Spinal cord (tissue), 10 donors: ENCODE measurements around the gene LRRFIP1. TPM values are rescaled to one million over a fixed set of nuclear protein-coding genes. Genes with fewer than 3 reads are reported as not detected.
"Not testable (repeated sequence)": the region's sequence is repeated elsewhere in the genome, so short reads cannot be mapped to it uniquely, and the experiment has no call there.

Experiments
- DNase-seq, 6 donors: peaks; one replicate each; pipeline versions ENCODE4 v3.0.0 to v3.0.0-alpha.2; 2013 to 2015; ENCODE audit warnings: low spot score in 6 of 6, low read depth in 4 of 6
- H3K27ac ChIP-seq: one replicate; pipeline ENCODE4 v1.5.1; 2013; ENCODE audit warnings: low read depth, low read length, control low read depth
- H3K27me3 ChIP-seq: one replicate; pipeline ENCODE4 v1.6.1; 2013; ENCODE audit warnings: low read length; ENCODE audit not compliant: control insufficient read depth, insufficient read depth
- H3K36me3 ChIP-seq: one replicate; pipeline ENCODE4 v1.6.1; 2013; ENCODE audit warnings: low read length; ENCODE audit not compliant: control insufficient read depth, insufficient read depth
- H3K4me1 ChIP-seq: one replicate; pipeline ENCODE4 v1.6.1; 2013; ENCODE audit warnings: low read length; ENCODE audit not compliant: control insufficient read depth, insufficient read depth
- H3K4me3 ChIP-seq: one replicate; pipeline ENCODE4 v1.5.1; 2013; ENCODE audit warnings: low read depth, low read length, control low read depth
- H3K9me3 ChIP-seq: one replicate; pipeline ENCODE4 v1.6.1; 2013; ENCODE audit warnings: low read length; ENCODE audit not compliant: control insufficient read depth, insufficient read depth
- WGBS: methylation state at CpG from one replicate; pipeline ENCODE4 v1.1.5; 2013; ENCODE audit warnings: missing lambda C conversion rate; ENCODE audit not compliant: insufficient coverage; 5-methylcytosine and 5-hydroxymethylcytosine counted together
- polyA plus RNA-seq, 2 donors: library from polyadenylated mRNA; unstranded; fragments of 120-200 nt; gene quantifications; one replicate each; pipeline ENCODE4 v1.2.1, GENCODE V29; 2013; ENCODE audit not compliant: insufficient read length in 2 of 2
- total RNA-seq, 2 donors: library from RNA; depleted of rRNA in 1 of 2; stranded (reverse); fragments of 120-200 nt in 1 of 2; fragments of >200 nt in 1 of 2; gene quantifications; one replicate each; pipeline versions ENCODE4 v1.2.3 to v1.2.4, GENCODE V29; 2013 to 2014
- donor health status: healthy.

Gene LRRFIP1
- total and polyA plus RNA-seq, 4 donors = 36.5 to 56.1 (median 55.2) TPM

DNA sequence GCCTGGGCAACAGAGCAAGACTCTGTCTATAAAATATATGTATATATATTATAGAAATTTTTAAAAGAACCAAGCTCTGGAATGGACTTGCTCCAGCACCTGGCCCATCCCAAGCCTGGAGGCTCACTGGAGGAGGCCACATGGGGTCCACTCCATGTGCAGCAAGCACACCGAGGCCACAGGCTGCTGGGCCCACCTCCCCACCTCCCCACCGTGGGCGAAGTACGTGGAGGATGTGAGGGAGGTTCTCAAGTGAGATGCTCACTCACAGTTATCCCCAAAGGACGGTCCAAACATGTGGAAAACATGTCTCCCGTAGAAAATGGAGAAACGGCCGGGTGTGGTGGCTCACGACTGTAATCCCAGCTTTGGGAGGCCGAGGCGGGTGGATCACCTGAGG, 23.0 kb upstream of the LRRFIP1 start:
- Histone ChIP-seq H3K4me1 (peaks cover 11% of the 10 kb centered on the region), H3K9me3 (no peaks in the 10 kb centered on the region), H3K27ac (no peak overlapping the region), H3K27me3 (no peaks in the 10 kb centered on the region), H3K36me3 (no peaks in the 10 kb centered on the region), H3K4me3 (no peak overlapping the region)
- no peak for DNase-seq
- 94% methylated on average over 7 of the region's 11 CpGs for WGBS

- H3K4me1 ChIP-seq = peaks cover 8% of the 10 kb centered on the region
- H3K27ac ChIP-seq = no peak overlapping the region
- no peak overlapping the region for H3K4me3 ChIP-seq
- 75% methylated on average over 7 of the region's 9 CpGs for WGBS
- H3K27me3 ChIP-seq = no peaks in the 10 kb centered on the region
- no peaks in the 10 kb centered on the region for H3K36me3 ChIP-seq
- no peak for DNase-seq
- H3K9me3 ChIP-seq = no peaks in the 10 kb centered on the region
These were observed 22.4 kb upstream of the LRRFIP1 start for GRCh38 chr2:237604960-237605359.

GRCh38 chr2:237606522-237606921, 20.9 kb upstream of the LRRFIP1 start:
- H3K27me3 ChIP-seq, H3K36me3 ChIP-seq, DNase-seq, H3K9me3 ChIP-seq, H3K4me3 ChIP-seq, H3K4me1 ChIP-seq, H3K27ac ChIP-seq: not testable (repeated sequence)
- WGBS = 90% methylated on average over 4 of the region's 4 CpGs

DNA sequence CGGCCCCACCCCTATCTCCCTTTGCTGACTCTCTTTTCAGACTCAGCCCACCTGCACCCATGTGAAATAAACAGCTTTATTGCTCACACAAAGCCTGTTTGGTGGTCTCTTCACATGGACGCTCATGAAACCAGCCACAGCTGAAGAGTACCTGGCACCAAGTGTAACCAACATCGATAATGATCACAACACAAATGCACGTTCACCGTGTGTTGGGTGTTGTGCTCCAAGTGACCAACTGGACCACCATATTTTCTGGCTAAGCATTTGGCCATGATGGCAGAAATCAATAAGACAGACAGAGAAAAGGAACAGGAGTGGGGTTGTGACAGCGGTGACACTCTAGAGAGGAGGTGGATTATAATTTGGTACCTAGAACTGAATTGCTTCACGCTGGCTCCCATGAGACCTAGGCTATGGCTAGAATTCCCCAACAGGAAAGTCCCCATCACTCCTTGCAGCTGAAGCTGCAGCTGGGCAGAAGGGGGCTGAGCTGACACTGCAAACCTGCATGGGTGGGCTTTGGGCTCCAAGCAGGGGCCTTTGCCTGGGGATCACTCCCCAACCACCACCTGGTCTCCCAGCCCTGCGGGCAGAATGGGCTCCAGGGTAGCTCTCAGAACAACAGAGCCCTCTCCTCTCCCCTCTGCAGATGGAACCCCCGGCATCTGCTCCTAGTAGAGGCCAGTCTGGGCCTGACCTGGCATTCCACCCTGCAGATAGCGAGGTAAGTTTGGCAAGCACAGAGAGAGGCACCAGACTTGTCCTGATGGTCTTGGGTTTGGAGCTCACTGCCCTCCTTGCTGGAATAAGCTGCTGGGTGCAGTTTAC, 14.6 kb upstream of the LRRFIP1 start:
- Histone ChIP-seq H3K27ac (no peak overlapping the region), H3K4me3 (no peak overlapping the region), H3K9me3 (no peaks in the 10 kb centered on the region), H3K27me3 (no peaks in the 10 kb centered on the region), H3K4me1 (peaks cover 6% of the 10 kb centered on the region), H3K36me3 (no peaks in the 10 kb centered on the region)
- no peak for DNase-seq
- 90% methylated on average over 9 of the region's 10 CpGs for WGBS

DNA sequence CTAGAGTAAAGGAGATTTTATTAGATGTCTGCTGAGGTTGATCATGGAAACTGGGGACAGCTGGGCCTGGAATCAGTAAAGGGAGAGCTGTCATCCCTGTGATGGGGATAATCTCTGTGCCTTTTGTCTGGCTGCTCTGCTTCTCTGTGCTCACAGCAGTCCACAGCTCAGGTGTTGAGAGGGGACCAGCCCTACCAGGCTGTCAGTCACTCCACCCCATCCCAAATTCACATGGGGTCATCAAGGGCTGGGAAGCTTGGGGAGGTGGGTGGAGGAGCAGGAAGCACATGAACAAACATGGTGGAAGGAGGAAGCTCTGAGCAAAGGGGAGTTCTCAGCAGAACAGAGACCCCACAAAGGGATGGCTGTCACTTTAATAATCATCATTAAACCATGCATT, 13.7 kb upstream of the LRRFIP1 start:
- no peak for DNase-seq
- no peaks in the 10 kb centered on the region for H3K9me3 ChIP-seq
- H3K36me3 ChIP-seq = no peaks in the 10 kb centered on the region
- H3K4me3 ChIP-seq = no peak overlapping the region
- peaks cover 6% of the 10 kb centered on the region for H3K4me1 ChIP-seq
- H3K27ac ChIP-seq = no peak overlapping the region
- no peaks in the 10 kb centered on the region for H3K27me3 ChIP-seq

DNA sequence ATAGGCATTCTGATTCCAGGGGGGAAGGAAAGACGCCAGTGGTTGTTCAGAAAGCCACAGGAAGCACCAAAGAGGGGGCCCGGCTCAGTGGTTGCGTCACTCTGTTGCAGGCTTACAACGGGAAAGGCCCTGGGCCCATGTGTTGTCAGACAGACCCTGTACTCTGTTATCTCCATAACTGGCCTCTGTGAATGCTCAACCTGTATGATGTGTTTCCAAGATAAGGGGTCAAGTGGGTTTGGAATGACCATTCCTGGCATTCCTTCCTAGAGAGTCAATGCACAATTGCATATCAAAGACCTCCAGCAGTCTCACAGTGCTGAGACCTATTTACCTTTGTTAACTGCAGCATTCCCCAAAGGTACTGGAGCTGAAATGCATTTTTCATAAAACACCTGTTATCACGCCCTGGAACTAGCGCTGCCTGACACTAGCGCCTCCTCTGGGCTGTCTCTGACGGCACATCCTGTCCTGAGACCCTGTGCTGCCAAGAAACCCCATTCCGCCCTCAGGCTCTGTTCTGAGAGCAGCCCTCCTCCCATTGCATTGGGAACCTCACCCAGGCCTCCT, 13.2 kb upstream of the LRRFIP1 start:
- Histone ChIP-seq H3K27me3 (no peaks in the 10 kb centered on the region), H3K9me3 (no peaks in the 10 kb centered on the region), H3K36me3 (no peaks in the 10 kb centered on the region), H3K4me3 (no peak overlapping the region), H3K4me1 (peaks cover 6% of the 10 kb centered on the region), H3K27ac (no peak overlapping the region)
- WGBS = 52% methylated on average over 9 of the region's 9 CpGs
- no peak for DNase-seq

GRCh38 chr2:237615631-237616249, 11.6 kb upstream of the LRRFIP1 start:
- Histone ChIP-seq H3K4me1 (peaks cover 6% of the 10 kb centered on the region), H3K27ac (peak overlapping the region; percentile 15), H3K27me3 (no peaks in the 10 kb centered on the region), H3K36me3 (no peaks in the 10 kb centered on the region), H3K9me3 (no peaks in the 10 kb centered on the region), H3K4me3 (no peak overlapping the region)
- DNase-seq = no peak
- WGBS = 77% methylated on average over 4 of the region's 4 CpGs

GRCh38 chr2:237616373-237616733, 11.0 kb upstream of the LRRFIP1 start:
- H3K4me3 ChIP-seq = no peak overlapping the region
- peak overlapping the region; percentile 15 for H3K27ac ChIP-seq
- WGBS = 79% methylated on average over 2 of the region's 3 CpGs
- DNase-seq = no peak
- no peaks in the 10 kb centered on the region for H3K36me3 ChIP-seq
- no peaks in the 10 kb centered on the region for H3K9me3 ChIP-seq
- no peaks in the 10 kb centered on the region for H3K27me3 ChIP-seq
- H3K4me1 ChIP-seq = peaks cover 6% of the 10 kb centered on the region

- no peaks in the 10 kb centered on the region for H3K9me3 ChIP-seq
- peaks cover 6% of the 10 kb centered on the region for H3K4me1 ChIP-seq
- 76% methylated on average over 5 of the region's 15 CpGs for WGBS
These were observed 10.4 kb upstream of the LRRFIP1 start for GRCh38 chr2:237616734-237617586.

More at GRCh38 chr2:237616734-237617586, 10.4 kb upstream of the LRRFIP1 start:
- Histone ChIP-seq H3K27ac (no peak overlapping the region), H3K36me3 (no peaks in the 10 kb centered on the region), H3K4me3 (no peak overlapping the region), H3K27me3 (no peaks in the 10 kb centered on the region)
- DNase-seq = peak in 2 of 6 donors; percentile 56 to 70
